ENCODE results near the gene FOXD1. TPM values are rescaled to one million over a fixed set of nuclear protein-coding genes. Genes with fewer than 3 reads are reported as not detected.

Gene FOXD1
- polyA plus RNA-seq, 1 donor (not counting 4 experiments of a cell fraction or from before 2014, with no cell fraction given) = 7.0 TPM

DNA sequence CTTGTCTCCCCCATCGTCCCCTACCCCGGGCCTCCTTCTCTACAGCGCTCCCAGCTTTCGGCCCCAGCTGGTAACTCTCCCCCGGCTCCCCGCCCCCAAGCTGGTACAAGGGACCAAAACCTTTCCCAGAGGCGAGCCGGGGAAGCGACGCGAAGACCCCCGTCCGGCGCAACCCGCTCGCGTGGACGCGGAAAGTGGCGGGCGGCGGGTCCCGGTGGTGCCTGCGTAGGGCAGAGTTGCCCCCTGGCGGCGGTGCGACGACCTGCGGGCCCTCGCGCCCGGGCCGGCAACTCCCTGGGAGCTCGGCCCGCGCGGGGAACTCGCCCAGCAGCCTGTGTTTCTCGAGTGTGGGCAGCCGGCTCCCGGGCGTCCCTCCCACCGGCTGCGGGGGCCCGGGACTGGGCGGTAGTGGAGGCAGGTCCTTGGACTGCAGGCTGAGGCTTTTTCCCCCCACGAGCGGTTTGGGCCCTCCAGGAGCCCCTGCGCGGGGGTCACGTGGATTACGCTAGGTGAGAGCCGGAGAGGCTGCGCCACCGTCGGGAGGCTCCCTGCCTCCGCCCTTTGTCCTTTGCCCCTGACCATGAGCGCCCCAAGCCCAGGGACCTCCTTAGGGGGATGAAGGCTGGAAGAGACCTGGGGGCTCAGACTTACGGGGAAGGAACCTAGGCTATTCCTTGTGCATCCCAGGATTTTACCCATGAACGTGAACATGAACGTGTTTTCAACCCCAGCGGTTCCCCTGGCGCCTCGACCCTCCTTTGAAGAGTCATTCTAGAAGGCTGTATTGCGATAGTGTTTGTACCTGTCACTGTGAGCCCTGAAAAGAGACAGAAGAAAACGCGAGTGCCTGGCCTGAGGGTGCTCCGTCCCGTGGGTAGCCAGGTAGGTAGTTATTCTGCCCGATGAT lies 2.9 kb upstream of the FOXD1 start:
- peak overlapping the region; percentile 23 to 34 (median 33) for H3K4me3 ChIP-seq (ENCODE audit: control insufficient read depth in 2 of 3, extremely low read depth in 1 of 3, insufficient read depth in 2 of 3, low read depth in 1 of 3, low read length in 3 of 3)
- no peak for DNase-seq (ENCODE audit: low read depth, low spot score)
- H3K9me1 ChIP-seq (ENCODE audit: control insufficient read depth, extremely low read depth, insufficient read depth, low read length) = no peaks in the 10 kb centered on the region
- H3K4me2 ChIP-seq (ENCODE audit: control insufficient read depth, extremely low read depth, insufficient read depth, low read depth, low read length) = peak overlapping the region; percentile 67
- dilution Hi-C loops (cut with MboI; ENCODE audit: extremely low pct_ligation_motif_present, low sequenced_read_pairs) = no loop called here
- peak overlapping the region; percentile 66 for H2AFZ ChIP-seq (ENCODE audit: control insufficient read depth, low read length)
- no peaks in the 10 kb centered on the region for H3K9me3 ChIP-seq (ENCODE audit: control insufficient read depth, low read depth, low read length)
- H3K27ac ChIP-seq (ENCODE audit: control insufficient read depth, insufficient read depth, low read length) = no peak overlapping the region
- H3K4me1 ChIP-seq (ENCODE audit: control insufficient read depth, extremely low read depth, insufficient read depth, low read length) = peaks cover 11% of the 10 kb centered on the region
- H3K79me2 ChIP-seq (ENCODE audit: control insufficient read depth, insufficient read depth, low read length) = peaks cover 11% of the 10 kb centered on the region
- H3K27me3 ChIP-seq (ENCODE audit: control insufficient read depth, extremely low read depth, insufficient read depth, low read length) = peaks cover 36% of the 10 kb centered on the region
- H4K20me1 ChIP-seq (ENCODE audit: control insufficient read depth, extremely low read depth, insufficient read depth, low read length) = no peaks in the 10 kb centered on the region
- FAIRE-seq = no peak
- H3K9ac ChIP-seq (ENCODE audit: control insufficient read depth, extremely low read depth, insufficient read depth, low read length) = peak overlapping the region; percentile 24
- TF ChIP-seq EZH2 (IDR thresholded peaks at IDR 0.05; ENCODE audit: low read length) (no peak), CTCF (optimal IDR thresholded peaks at IDR 0.05 in 1 of 3, IDR thresholded peaks at IDR 0.05 in 1 of 3, conservative IDR thresholded peaks at IDR 0.05 in 1 of 3; ENCODE audit: extremely low read depth in 1 of 3, insufficient read depth in 2 of 3, low read length in 3 of 3) (peak; percentile 55 to 90 (median 85))
- no peaks in the 10 kb centered on the region for H3K36me3 ChIP-seq (ENCODE audit: control insufficient read depth in 2 of 2, extremely low read depth in 1 of 2, insufficient read depth in 2 of 2, low read length in 2 of 2)

- no peaks in the 10 kb centered on the region for H3K36me3 ChIP-seq (ENCODE audit: control insufficient read depth in 2 of 2, extremely low read depth in 1 of 2, insufficient read depth in 2 of 2, low read length in 2 of 2)
- peak overlapping the region; percentile 13 to 34 (median 33) for H3K4me3 ChIP-seq (ENCODE audit: control insufficient read depth in 2 of 3, extremely low read depth in 1 of 3, insufficient read depth in 2 of 3, low read depth in 1 of 3, low read length in 3 of 3)
- H2AFZ ChIP-seq (ENCODE audit: control insufficient read depth, low read length) = no peak overlapping the region
- H3K79me2 ChIP-seq (ENCODE audit: control insufficient read depth, insufficient read depth, low read length) = peaks cover 18% of the 10 kb centered on the region
- peak overlapping the region; percentile 67 for H3K4me2 ChIP-seq (ENCODE audit: control insufficient read depth, extremely low read depth, insufficient read depth, low read depth, low read length)
- H3K9me3 ChIP-seq (ENCODE audit: control insufficient read depth, low read depth, low read length) = no peaks in the 10 kb centered on the region
- H3K27ac ChIP-seq (ENCODE audit: control insufficient read depth, insufficient read depth, low read length) = no peak overlapping the region
- H3K9me1 ChIP-seq (ENCODE audit: control insufficient read depth, extremely low read depth, insufficient read depth, low read length) = no peaks in the 10 kb centered on the region
- no peaks in the 10 kb centered on the region for H4K20me1 ChIP-seq (ENCODE audit: control insufficient read depth, extremely low read depth, insufficient read depth, low read length)
- TF ChIP-seq EZH2 (IDR thresholded peaks at IDR 0.05; ENCODE audit: low read length) (no peak), CTCF (optimal IDR thresholded peaks at IDR 0.05 in 1 of 3, IDR thresholded peaks at IDR 0.05 in 1 of 3, conservative IDR thresholded peaks at IDR 0.05 in 1 of 3; ENCODE audit: extremely low read depth in 1 of 3, insufficient read depth in 2 of 3, low read length in 3 of 3) (no peak)
- FAIRE-seq (peak; percentile 43), DNase-seq (ENCODE audit: low read depth, low spot score) (no peak)
- peaks cover 36% of the 10 kb centered on the region for H3K27me3 ChIP-seq (ENCODE audit: control insufficient read depth, extremely low read depth, insufficient read depth, low read length)
- H3K9ac ChIP-seq (ENCODE audit: control insufficient read depth, extremely low read depth, insufficient read depth, low read length) = no peak overlapping the region
- H3K4me1 ChIP-seq (ENCODE audit: control insufficient read depth, extremely low read depth, insufficient read depth, low read length) = peaks cover 11% of the 10 kb centered on the region
- dilution Hi-C loops (cut with MboI; ENCODE audit: extremely low pct_ligation_motif_present, low sequenced_read_pairs) = no loop called here
These were observed 2.2 kb upstream of the FOXD1 start for GRCh38 chr5:73450672-73451223.

Measured in keratinocyte (primary cell).